Bone marrow (tissue), 2 donors: Measurements from ENCODE around the gene MYB.
"Not testable (repeated sequence)": the region's sequence is repeated elsewhere in the genome, so short reads cannot be mapped to it uniquely, and the experiment has no call there.

ENCODE experiments used
- DNase-seq, 2 donors: peaks; one replicate each; lab custom pipeline; 2025; lab: John Stamatoyannopoulos, UW

MYB gene

GRCh38 chr6:135164387-135164786, 16.7 kb upstream of the MYB start:
- not testable (repeated sequence) for DNase-seq

- DNase-seq: no peak
Observed at GRCh38 chr6:135165031-135165430, 16.1 kb upstream of the MYB start.

- DNase-seq: no peak
Observed at GRCh38 chr6:135166515-135166914, 14.6 kb upstream of the MYB start.

GRCh38 chr6:135167617-135168016, 13.5 kb upstream of the MYB start:
- DNase-seq: no peak

- no peak for DNase-seq
Observed at GRCh38 chr6:135168766-135169165, 12.3 kb upstream of the MYB start.

- DNase-seq: no peak
Observed at GRCh38 chr6:135170238-135170637, 10.9 kb upstream of the MYB start.

GRCh38 chr6:135170849-135171248, 10.3 kb upstream of the MYB start:
- no peak for DNase-seq

- no peak for DNase-seq
Observed at GRCh38 chr6:135173242-135173988, 7.7 kb upstream of the MYB start.

GRCh38 chr6:135173989-135174484, 7.1 kb upstream of the MYB start:
- no peak for DNase-seq

- DNase-seq: no peak
Observed at GRCh38 chr6:135176058-135176457, 5.0 kb upstream of the MYB start.

- peak in 1 of 2 donors; percentile 62 for DNase-seq
Observed at GRCh38 chr6:135176464-135176863, 4.6 kb upstream of the MYB start.

- DNase-seq: no peak
Observed at GRCh38 chr6:135179372-135179771, 1.7 kb upstream of the MYB start.

GRCh38 chr6:135179920-135180541, 1.1 kb upstream of the MYB start:
- peak in 1 of 2 donors; percentile 20 for DNase-seq

- DNase-seq: peak in 1 of 2 donors; percentile 30
Observed at GRCh38 chr6:135181333-135182070, 394 bp downstream of the MYB start.

GRCh38 chr6:135182071-135183001, 1.2 kb downstream of the MYB start:
- DNase-seq: peak in 1 of 2 donors; percentile 51

GRCh38 chr6:135183002-135183531, 2.0 kb downstream of the MYB start:
- DNase-seq: no peak

GRCh38 chr6:135183532-135184440, 2.7 kb downstream of the MYB start:
- peak in 1 of 2 donors; percentile 77 for DNase-seq

GRCh38 chr6:135185483-135185882, 4.4 kb downstream of the MYB start:
- no peak for DNase-seq

- DNase-seq: no peak
Observed at GRCh38 chr6:135186255-135186654, 5.1 kb downstream of the MYB start.

GRCh38 chr6:135187372-135187771, 6.3 kb downstream of the MYB start:
- no peak for DNase-seq
